NCI-H748 treated with DMSO at 0.1 percent for 48 hours (cell line): Measurements from ENCODE around the gene FLRT1.

ENCODE experiments used
- DNase-seq: peaks from one replicate; lab custom pipeline; 2025; lab: John Stamatoyannopoulos, UW

FLRT1 gene, protein sequence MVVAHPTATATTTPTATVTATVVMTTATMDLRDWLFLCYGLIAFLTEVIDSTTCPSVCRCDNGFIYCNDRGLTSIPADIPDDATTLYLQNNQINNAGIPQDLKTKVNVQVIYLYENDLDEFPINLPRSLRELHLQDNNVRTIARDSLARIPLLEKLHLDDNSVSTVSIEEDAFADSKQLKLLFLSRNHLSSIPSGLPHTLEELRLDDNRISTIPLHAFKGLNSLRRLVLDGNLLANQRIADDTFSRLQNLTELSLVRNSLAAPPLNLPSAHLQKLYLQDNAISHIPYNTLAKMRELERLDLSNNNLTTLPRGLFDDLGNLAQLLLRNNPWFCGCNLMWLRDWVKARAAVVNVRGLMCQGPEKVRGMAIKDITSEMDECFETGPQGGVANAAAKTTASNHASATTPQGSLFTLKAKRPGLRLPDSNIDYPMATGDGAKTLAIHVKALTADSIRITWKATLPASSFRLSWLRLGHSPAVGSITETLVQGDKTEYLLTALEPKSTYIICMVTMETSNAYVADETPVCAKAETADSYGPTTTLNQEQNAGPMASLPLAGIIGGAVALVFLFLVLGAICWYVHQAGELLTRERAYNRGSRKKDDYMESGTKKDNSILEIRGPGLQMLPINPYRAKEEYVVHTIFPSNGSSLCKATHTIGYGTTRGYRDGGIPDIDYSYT

DNA sequence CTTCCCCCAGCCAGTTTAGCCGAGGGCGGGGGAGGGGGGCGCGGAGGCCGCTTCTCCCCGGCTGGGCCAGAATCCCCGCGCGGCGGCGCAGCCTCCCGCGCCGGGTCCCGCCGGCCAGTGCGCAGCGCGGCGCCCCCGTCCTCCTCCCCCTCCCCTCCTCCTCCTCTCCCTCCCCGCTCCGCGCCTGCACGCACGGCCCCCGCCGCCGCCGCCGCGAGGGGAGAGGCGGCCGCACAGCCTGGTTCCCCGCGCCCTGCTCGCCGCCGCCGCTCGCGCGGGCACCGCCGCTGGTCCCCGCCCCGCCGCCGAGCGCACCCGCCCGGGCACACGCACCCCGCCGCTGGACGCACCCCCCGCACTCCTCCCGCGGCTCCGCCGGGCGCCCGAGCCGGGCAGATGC is at the start of gene FLRT1:
Gene FLRT1 (plus strand): TSS at position 356 of the 400 bp plus-strand sequence. CDS start 80,337 bp downstream, outside the sequence.
- no peak for DNase-seq

DNA sequence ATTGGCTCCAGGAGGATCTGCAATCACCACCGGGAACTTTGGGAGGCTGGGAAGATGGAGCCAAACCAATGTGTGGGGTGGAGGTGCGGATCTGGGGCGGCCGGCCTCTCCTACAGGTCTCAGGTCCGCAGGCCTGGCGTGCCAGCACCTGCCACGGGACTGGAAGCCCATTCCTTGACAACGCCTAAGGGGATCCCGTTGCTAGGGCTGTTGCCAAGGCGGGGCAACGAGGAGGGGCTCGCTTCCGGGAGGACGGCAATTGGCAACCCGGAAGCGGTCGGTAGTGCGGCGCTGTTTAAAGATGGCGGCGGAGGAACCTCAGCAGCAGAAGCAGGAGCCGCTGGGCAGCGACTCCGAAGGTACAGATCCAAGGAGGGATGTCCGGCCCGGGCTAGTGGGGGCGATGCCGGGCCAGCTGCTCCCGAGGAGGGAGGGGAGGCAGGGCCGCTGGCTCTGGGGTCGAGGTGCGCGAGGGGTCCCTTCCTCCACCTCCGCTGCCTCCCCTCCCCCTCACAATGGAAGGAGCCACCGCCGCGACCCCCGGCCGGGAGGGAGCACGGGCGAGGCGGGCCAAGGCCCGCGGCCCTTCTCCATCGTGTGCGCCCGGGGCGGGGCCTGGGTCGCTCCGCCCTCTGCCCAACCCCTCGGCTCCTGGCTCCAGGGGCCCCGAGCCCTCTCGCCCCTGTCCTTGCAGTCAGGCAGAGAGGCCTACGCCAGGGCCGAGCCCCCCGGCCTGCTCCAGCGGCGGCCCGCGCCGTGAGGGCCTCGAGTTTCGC is 49.4 kb upstream of the FLRT1 start, which contains the start of gene OTUB1:
Gene OTUB1 (plus strand): TSS at position 283 of the 776 bp plus-strand sequence. CDS start 19 bp downstream, at position 302.
- peak; percentile 87 for DNase-seq

- no peak for DNase-seq
These were observed 48.7 kb upstream of the FLRT1 start for GRCh38 chr11:63986932-63987513.

- no peak for DNase-seq
These were observed 44.2 kb upstream of the FLRT1 start for GRCh38 chr11:63991558-63991957.

GRCh38 chr11:63993100-63993499 is 42.6 kb upstream of the FLRT1 start:
- no peak for DNase-seq

- no peak for DNase-seq
These were observed 41.7 kb upstream of the FLRT1 start for GRCh38 chr11:63993993-63994392.

- no peak for DNase-seq
These were observed 39.2 kb upstream of the FLRT1 start for GRCh38 chr11:63996512-63996911.

GRCh38 chr11:63997104-63997700 is 38.5 kb upstream of the FLRT1 start:
- no peak for DNase-seq

GRCh38 chr11:63997801-63998337 is 37.9 kb upstream of the FLRT1 start:
- DNase-seq = no peak

GRCh38 chr11:63998558-63999348 is 37.0 kb upstream of the FLRT1 start:
- no peak for DNase-seq

DNA sequence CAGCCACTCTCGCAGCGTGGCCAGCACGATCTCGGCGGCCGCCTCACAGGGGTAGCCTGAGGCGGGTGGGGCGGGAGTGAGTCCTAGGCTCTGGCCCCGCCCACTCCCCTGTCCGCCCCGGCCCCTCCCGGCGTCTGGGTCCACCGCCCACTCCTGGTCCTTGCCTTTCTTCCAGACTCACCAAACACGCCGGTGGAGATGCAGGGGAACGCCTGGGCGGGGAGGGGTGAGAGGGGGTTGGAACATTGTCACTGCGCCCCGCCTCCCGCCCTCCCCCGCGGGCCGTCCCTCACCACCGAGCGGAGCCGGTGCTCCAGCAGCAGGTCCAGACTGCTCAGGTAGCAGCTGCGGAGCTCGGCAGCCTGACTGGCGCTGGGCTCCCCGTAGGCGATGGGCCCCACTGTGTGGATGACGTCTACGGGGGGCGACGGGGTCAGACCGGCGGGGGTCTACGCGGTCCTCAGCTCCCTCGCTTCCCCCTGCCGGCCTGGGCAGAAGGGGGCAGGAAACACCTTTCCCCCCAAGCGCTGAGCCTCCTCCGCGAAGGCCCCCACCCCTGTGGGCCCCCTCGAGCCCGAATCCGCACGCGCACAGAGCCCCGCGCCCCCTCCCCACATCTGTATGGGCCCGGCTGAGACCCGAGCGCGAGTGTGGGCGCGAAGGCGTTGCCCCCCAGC is 36.2 kb upstream of the FLRT1 start:
- DNase-seq = peak; percentile 11

DNA sequence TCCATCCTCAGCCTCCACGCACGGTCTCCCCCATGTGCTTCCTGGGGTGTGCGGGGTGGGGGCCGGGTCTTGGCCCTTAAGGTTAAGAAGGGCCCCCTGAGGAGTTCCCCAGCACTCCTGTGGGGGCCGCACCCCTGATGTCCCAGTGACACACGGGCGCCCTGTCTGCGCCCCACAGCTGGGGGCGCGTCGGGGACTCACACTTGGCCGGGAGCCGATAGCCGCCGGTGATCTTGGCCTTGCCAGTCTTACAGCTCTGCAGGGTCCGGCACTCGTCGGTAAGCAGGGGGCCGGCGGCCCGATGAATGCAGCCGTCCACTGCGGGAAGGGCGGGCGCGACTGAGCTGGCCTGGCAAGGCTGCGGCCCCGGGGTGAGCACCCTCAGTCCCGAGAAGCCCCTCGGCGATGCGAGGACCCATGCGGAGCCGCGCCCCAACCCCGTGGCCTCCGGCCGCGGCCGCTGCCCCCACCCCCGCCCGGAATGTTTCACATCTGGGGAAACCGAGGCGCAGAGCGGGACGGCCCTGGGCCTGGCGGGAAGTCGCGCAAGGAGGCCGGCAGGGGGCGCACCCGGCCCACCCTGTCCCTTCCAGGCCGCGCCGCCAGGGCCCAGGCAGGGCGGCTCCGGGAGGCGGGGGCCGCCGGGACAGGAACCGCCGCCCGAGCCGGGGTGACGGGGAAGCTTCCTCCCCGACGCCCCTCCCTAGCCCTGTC is 35.5 kb upstream of the FLRT1 start:
- no peak for DNase-seq

DNA sequence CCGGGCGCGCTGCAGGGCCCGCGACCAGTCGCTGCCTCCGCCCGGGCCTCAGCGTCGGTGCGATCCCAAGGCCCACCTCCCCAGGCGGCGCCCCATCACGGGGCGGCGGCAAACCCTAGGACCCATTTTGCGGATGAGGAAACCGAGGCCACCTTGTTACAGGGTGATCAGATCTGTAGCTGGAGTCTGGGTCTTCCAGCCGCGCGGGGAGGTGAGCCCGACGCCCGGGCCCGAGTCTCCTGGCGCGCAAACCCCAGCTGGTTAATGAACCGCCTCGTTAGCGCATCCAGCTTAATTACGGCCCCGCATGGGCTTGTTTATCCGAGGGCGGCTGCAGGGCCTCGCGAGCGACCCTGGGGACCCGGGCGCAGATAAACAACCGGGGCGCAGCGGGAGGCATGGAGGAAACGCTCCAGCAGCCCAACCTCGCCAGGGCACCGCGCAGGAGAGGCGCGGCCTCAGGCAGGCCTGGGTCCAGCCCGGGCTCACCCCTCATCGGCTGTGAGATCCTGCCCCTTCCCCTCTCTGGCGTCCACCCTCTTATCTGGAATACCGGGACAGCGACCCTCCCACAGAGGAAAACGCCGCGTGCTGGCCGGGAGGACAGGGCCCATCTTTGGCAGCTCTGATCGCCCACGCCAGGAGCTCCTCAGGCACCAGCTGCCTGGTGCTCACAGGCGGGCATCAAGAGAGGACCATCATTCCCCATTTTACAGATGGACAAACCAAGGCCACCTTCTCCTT is 34.8 kb upstream of the FLRT1 start:
- DNase-seq = no peak

DNA sequence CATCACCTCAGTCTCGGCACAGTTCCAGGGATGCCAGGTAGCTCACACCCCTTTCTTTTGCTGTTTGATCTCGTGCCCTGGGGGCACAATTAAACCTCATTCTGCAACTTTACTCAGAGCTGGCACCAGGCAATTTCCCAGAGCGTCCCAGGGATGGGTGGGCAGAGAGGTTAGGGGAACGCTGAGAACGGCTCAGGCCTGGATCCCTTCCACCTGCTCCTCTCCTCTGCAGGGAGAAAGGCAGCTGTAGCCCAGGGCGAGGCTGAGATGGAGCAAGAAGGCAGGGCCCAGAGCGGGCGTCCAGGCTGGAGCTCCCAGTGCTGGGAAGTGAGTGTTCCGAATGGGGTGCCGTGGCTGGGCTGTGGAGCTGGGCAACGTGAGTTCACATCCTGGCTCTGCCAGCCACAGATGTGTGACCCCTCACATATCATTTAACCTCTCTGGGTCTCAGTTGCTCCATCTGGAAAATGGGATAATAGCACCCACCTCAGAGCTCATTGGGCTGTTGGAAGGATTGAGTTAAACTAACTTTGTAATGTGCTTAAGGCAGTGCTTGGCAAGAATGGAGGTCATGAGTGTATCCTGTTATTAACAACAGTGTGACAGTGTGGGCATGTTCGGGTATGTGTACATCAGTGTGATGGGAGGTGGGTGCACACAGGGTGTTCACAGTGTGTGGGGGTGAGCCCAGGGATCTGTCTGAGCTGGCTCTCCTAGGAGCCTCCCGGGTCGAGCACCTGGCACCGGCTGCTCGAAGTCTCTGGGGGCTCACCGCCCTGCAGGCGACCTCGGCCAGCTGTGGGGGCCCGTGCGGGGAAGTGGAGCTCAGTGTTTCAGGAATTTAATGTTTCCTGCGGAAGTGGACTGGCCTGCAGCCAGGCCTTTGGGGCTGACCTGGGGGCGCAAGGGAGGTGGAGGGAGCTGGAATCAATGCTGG is 34.0 kb upstream of the FLRT1 start:
- no peak for DNase-seq

DNA sequence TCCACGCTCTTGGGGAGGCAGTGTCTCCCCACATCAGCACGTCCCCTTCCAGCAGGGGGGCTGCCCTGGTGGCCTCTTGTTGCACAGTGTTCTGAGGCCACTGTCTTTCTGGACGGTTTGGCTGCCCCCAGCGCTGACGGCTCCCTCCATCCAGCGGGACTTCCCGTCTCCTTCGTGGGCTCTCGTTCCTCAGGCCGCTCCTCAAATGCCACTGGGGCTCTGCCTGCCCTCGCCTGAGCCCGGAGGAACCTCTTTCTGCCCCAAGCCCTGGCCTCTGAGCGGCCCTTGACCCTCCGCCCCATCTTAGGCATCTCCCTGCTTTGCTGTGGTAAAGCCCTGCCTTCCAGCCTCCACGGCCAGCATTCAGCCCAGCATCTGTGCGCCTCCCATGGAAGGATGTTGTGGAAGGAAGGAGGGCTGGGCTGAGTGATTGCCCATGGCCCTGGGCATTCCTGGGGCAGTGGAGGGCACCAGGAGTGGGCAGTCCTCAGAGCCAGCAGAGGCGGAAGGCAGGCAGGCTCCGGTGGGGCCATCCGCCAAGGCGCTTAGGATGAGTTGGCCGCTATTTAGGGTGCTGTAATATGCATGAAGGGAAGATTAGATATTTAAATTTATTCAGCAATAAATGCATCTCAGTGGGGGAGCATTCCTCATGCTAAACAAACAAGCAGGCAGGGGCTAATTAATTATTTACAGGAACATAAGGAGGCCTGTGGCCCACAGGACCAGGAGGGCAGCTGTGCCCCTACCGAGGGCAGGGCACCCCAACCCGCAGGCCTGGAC is 31.7 kb upstream of the FLRT1 start:
- no peak for DNase-seq

DNA sequence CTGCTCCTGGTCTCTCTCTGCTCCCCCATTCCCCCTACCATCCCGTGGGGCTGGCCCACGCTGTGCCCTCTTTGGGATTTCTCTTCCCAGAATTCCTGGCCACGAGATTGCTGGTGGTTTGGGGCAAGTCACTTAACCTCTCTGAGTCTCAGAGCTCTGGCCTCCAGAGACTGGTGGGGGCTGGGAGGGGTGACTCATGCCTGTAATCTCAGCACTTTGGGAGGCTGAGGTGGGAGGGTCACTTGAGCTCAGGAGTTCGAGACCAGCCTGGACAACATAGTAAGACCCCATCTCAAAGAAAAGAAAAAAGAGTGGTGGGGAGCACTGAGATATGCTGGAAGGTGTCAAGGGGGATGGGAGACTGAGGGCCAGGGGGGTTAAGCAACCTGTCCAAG is 31.1 kb upstream of the FLRT1 start:
- DNase-seq = no peak

- DNase-seq = no peak
These were observed 30.0 kb upstream of the FLRT1 start for GRCh38 chr11:64005691-64006090.
